ENCODE results near the gene MEGF11. TPM values are rescaled to one million over a fixed set of nuclear protein-coding genes. Genes with fewer than 3 reads are reported as not detected.
"Not testable (repeated sequence)": the region's sequence is repeated elsewhere in the genome, so short reads cannot be mapped to it uniquely, and the experiment has no call there.

MEGF11 gene
- total RNA-seq, 4 donors from 2014 or later, result not detected

GRCh38 chr15:65883571-65883970, 370.0 kb downstream of the MEGF11 start:
- Histone ChIP-seq H3K4me1 (no peaks in the 10 kb centered on the region), H3K27me3 (no peaks in the 10 kb centered on the region), H3K9me3 (no peaks in the 10 kb centered on the region), H3K36me3 (peaks cover 0 to 73% (median 2%) of the 10 kb centered on the region in 3 donors), H3K4me3 (no peak overlapping the region), H3K27ac (no peak overlapping the region)
- TF ChIP-seq POLR2A (IDR thresholded peaks at IDR 0.05) (no peak), CTCF (IDR thresholded peaks at IDR 0.05) (no peak)
- no peak for DNase-seq

- peaks cover 0 to 71% (median 2%) of the 10 kb centered on the region in 3 donors for H3K36me3 ChIP-seq
- no peak overlapping the region for H3K4me3 ChIP-seq
- no peak for TF ChIP-seq POLR2A (IDR thresholded peaks at IDR 0.05)
- TF ChIP-seq CTCF (IDR thresholded peaks at IDR 0.05), result no peak
These were observed 371.6 kb downstream of the MEGF11 start for GRCh38 chr15:65881766-65882434.

GRCh38 chr15:65877749-65878148, 375.8 kb downstream of the MEGF11 start:
- H3K9me3 ChIP-seq, result no peaks in the 10 kb centered on the region
- DNase-seq, result no peak
- H3K27ac ChIP-seq, result no peak overlapping the region
- H3K4me1 ChIP-seq, result peaks cover 0 to 4% (median 0%) of the 10 kb centered on the region in 4 donors
- no peak for TF ChIP-seq CTCF (IDR thresholded peaks at IDR 0.05)
- no peak for TF ChIP-seq POLR2A (IDR thresholded peaks at IDR 0.05)
- no peak overlapping the region for H3K4me3 ChIP-seq
- H3K27me3 ChIP-seq, result no peaks in the 10 kb centered on the region
- peaks cover 0 to 52% (median 2%) of the 10 kb centered on the region in 3 donors for H3K36me3 ChIP-seq

More at GRCh38 chr15:65881766-65882434, 371.6 kb downstream of the MEGF11 start:
- H3K27me3 ChIP-seq, result no peaks in the 10 kb centered on the region
- DNase-seq, result no peak
- no peaks in the 10 kb centered on the region for H3K4me1 ChIP-seq
- no peaks in the 10 kb centered on the region for H3K9me3 ChIP-seq
- no peak overlapping the region for H3K27ac ChIP-seq

DNA sequence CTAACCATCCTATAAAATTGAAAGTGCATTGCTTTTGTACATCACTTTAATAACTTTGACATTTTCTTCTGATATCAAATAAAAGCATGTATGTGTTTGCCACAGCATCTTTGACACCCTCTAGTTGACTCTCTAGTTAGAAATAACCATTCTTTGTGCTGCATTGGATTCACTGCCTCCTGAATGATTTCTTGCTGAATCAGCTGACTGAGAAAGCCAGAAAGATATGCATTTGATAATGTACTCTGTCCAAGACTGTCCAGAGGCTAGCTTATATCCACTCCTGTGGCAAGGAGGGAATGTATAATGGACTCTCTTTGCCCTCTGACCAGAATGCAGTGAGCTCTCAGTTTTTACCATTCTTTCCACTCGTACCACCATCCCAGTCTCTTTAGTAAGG, 378.1 kb downstream of the MEGF11 start:
- no peaks in the 10 kb centered on the region for H3K9me3 ChIP-seq
- no peak overlapping the region for H3K27ac ChIP-seq
- H3K36me3 ChIP-seq, result peaks cover 0 to 43% (median 2%) of the 10 kb centered on the region in 3 donors
- DNase-seq, result no peak
- no peaks in the 10 kb centered on the region for H3K27me3 ChIP-seq
- H3K4me1 ChIP-seq, result peaks cover 0 to 14% (median 0%) of the 10 kb centered on the region in 4 donors
- H3K4me3 ChIP-seq, result no peak overlapping the region
- TF ChIP-seq CTCF (IDR thresholded peaks at IDR 0.05) (no peak), POLR2A (IDR thresholded peaks at IDR 0.05) (no peak)

DNA sequence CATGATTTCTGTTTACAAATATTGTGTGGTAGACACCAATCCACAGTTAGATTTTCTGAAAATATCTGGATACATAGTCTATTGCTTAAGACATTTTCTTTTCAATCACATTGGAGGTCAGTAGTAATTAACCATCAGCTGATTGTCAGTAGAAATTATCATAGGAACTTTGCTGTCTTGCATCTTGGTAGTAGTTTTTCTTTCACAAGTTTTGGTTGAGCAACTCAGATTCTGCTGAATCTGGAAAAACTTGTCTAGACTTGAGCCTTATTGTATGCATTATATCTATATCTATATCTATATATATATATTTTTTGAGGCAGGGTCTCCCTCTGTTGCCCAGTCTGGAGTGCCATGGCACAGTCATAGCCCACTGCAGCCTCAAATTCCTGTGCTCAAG, 380.3 kb downstream of the MEGF11 start:
- no peak for DNase-seq
- no peak for TF ChIP-seq CTCF (IDR thresholded peaks at IDR 0.05)
- no peak for TF ChIP-seq POLR2A (IDR thresholded peaks at IDR 0.05)
- Histone ChIP-seq H3K9me3 (no peaks in the 10 kb centered on the region), H3K27me3 (no peaks in the 10 kb centered on the region), H3K27ac (no peak overlapping the region), H3K4me1 (peaks cover 0 to 14% (median 0%) of the 10 kb centered on the region in 4 donors), H3K4me3 (no peak overlapping the region), H3K36me3 (peaks cover 0 to 23% (median 0%) of the 10 kb centered on the region in 3 donors)

DNA sequence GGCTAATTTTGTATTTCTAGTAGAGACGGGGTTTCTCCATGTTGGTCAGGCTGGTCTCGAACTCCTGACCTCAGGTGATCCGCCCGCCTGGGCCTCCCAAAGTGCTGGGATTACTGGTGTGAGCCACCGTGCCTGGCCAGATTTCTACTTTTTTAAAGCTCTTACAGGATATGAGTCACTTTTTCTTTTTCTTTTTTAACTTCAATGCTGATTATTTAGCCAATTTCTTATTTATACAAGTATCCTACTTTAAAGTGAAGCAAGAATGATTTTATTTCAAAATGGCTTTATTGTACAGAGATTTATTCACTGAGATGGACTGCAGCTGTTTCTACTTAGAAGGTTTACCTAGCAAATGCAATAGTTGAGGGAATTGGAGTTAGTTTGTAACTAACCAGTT, 381.0 kb downstream of the MEGF11 start:
- H3K4me1 ChIP-seq, result peaks cover 0 to 14% (median 0%) of the 10 kb centered on the region in 4 donors
- DNase-seq, H3K4me3 ChIP-seq, H3K9me3 ChIP-seq, H3K27me3 ChIP-seq: not testable (repeated sequence)
- H3K27ac ChIP-seq, result peak overlapping the region in 1 of 4 donors; percentile 16
- H3K36me3 ChIP-seq, result peaks cover 0 to 16% (median 0%) of the 10 kb centered on the region in 3 donors

- not testable (repeated sequence) for H3K4me3 ChIP-seq, H3K27me3 ChIP-seq, DNase-seq, H3K9me3 ChIP-seq
- Histone ChIP-seq H3K27ac (peak overlapping the region in 1 of 4 donors; percentile 95), H3K36me3 (peaks cover 0 to 11% (median 0%) of the 10 kb centered on the region in 3 donors), H3K4me1 (peaks cover 0 to 14% (median 0%) of the 10 kb centered on the region in 4 donors)
These were observed 381.7 kb downstream of the MEGF11 start for GRCh38 chr15:65871886-65872285.

Data from Peyer's patch (tissue), 4 donors.